Cerebellar cortex (tissue), 1 donor: Measurements from ENCODE around the gene GRIA3.

Experiments used
- DNase-seq: peaks from one replicate; pipeline ENCODE4 v3.0.0-alpha.2; 2015; ENCODE audit warnings: low spot score

The GRIA3 gene

GRCh38 chrX:123184219-123184865 lies at the start of gene GRIA3:
Gene GRIA3, plus strand, starts transcription at chrX:123184278. Its CDS starts 258 bp downstream, at chrX:123184536.
- DNase-seq = no peak

GRCh38 chrX:123138473-123138872 lies 45.6 kb upstream of the GRIA3 start:
- DNase-seq = no peak

GRCh38 chrX:123140454-123140853 lies 43.6 kb upstream of the GRIA3 start:
- no peak for DNase-seq

- DNase-seq = no peak
These were observed 43.2 kb upstream of the GRIA3 start for GRCh38 chrX:123140904-123141303.

GRCh38 chrX:123153846-123154335 lies 30.2 kb upstream of the GRIA3 start:
- DNase-seq = no peak

GRCh38 chrX:123155327-123155726 lies 28.8 kb upstream of the GRIA3 start:
- DNase-seq = no peak

- no peak for DNase-seq
These were observed 26.5 kb upstream of the GRIA3 start for GRCh38 chrX:123157586-123157985.

GRCh38 chrX:123159403-123159802 lies 24.7 kb upstream of the GRIA3 start:
- no peak for DNase-seq

GRCh38 chrX:123167621-123168020 lies 16.5 kb upstream of the GRIA3 start:
- no peak for DNase-seq

GRCh38 chrX:123169247-123169901 lies 14.7 kb upstream of the GRIA3 start:
- DNase-seq = no peak

- DNase-seq = no peak
These were observed 13.5 kb upstream of the GRIA3 start for GRCh38 chrX:123170546-123170945.

- no peak for DNase-seq
These were observed 12.3 kb upstream of the GRIA3 start for GRCh38 chrX:123171781-123172180.

GRCh38 chrX:123172869-123173268 lies 11.2 kb upstream of the GRIA3 start:
- no peak for DNase-seq

GRCh38 chrX:123173833-123174232 lies 10.2 kb upstream of the GRIA3 start:
- DNase-seq = no peak

GRCh38 chrX:123175366-123176122 lies 8.5 kb upstream of the GRIA3 start:
- no peak for DNase-seq

- no peak for DNase-seq
These were observed 2.7 kb upstream of the GRIA3 start for GRCh38 chrX:123181233-123181914.

- no peak for DNase-seq
These were observed 793 bp downstream of the GRIA3 start for GRCh38 chrX:123184866-123185276.

GRCh38 chrX:123185721-123186120 lies 1.6 kb downstream of the GRIA3 start:
- DNase-seq = no peak

GRCh38 chrX:123186801-123187200 lies 2.7 kb downstream of the GRIA3 start:
- DNase-seq = no peak

- no peak for DNase-seq
These were observed 4.0 kb downstream of the GRIA3 start for GRCh38 chrX:123188081-123188480.

GRCh38 chrX:123189338-123189737 lies 5.3 kb downstream of the GRIA3 start:
- DNase-seq = no peak

- no peak for DNase-seq
These were observed 6.0 kb downstream of the GRIA3 start for GRCh38 chrX:123190096-123190495.
